COLO668 (cell line): Measurements from ENCODE around the gene PRIM1.
"Not testable (repeated sequence)": the region's sequence is repeated elsewhere in the genome, so short reads cannot be mapped to it uniquely, and the experiment has no call there.

ENCODE experiments used
- DNase-seq: peaks from one replicate; lab custom pipeline; 2025; ENCODE audit not compliant: unreplicated experiment; lab: John Stamatoyannopoulos, UW

The PRIM1 gene

GRCh38 chr12:56751712-56752598 lies at the start of gene PRIM1:
Gene PRIM1, minus strand, starts transcription at chr12:56752323. Its CDS starts 25 bp downstream, at chr12:56752298.
- DNase-seq: peak; percentile 88

GRCh38 chr12:56800221-56800620 lies 48.1 kb upstream of the PRIM1 start:
- DNase-seq: no peak

DNA sequence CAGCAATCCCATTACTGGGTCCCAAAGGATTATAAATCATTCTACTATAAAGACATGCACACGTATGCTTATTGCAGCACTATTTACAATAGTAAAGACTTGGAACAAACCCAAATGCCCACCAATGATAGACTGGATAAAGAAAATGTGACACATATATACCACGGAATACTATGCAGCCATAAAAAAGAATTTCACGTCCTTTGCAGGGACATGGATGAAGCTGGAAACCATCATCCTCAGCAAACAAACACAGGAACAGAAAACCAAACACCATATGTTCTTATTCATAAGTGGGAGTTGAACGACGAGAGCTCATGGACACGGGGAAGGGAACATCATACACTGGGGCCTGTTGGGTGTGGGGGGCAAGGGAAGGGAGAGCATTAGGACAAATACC lies 47.2 kb upstream of the PRIM1 start:
- not testable (repeated sequence) for DNase-seq

DNA sequence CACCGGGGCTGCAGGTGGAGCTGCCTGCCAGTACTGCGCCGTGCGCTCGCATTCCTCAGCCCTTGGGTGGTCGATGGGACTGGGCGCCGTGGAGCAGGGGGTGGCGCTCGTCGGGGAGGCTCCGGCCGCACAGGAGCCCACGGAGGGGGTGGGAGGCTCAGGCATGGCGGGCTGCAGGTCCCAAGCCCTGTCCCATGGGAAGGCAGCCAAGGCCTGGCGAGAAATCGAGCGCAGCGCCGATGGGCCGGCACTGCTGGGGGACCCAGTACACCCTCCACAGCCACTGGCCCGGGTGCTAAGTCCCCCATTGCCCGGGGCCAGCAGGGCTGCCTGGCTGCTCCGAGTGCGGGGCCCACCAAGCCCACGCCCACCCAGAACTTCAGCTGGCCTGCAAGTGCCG lies 43.7 kb upstream of the PRIM1 start:
- not testable (repeated sequence) for DNase-seq

- DNase-seq: not testable (repeated sequence)
Measured at GRCh38 chr12:56795046-56795562, 43.0 kb upstream of the PRIM1 start.

DNA sequence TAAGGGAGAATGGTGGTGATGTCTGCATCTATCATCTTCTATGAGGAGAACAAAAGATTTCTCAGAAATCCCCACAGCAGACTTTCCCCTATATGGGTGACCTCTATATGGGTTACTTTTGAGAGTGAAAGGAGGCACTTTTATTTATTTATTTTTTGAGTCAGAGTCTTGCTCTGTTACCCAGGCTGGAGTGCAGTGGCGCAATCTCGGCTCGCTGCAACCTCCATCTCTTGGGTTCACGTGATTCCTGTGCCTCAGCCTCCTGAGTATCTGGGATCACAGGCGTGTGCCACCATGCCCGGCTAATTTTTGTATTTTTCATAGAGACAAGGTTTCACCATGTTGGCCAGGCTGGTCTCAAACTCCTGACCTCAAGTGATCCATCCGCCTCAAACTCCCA lies 41.0 kb upstream of the PRIM1 start:
- DNase-seq: not testable (repeated sequence)

GRCh38 chr12:56792678-56793077 lies 40.6 kb upstream of the PRIM1 start:
- no peak for DNase-seq

DNA sequence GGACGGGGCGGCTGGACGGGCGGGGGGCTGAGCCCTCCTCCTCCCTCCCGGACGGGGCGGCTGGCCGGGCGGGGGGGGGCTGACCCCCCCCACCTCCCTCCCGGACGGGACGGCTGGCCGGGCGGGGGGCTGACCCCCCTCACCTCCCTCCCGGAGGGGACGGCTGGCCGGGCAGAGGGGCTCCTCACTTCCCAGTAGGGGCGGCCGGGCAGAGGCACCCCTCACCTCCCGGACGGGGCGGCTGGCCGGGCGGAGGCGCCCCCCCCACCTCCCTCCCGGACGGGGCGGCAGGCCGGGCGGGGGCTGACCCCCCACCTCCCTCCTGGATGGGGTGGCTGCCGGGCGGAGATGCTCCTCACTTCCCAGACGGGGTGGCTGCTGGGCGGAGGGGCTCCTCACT lies 37.3 kb upstream of the PRIM1 start:
- DNase-seq: not testable (repeated sequence)

GRCh38 chr12:56787498-56787897 lies 35.4 kb upstream of the PRIM1 start:
- DNase-seq: no peak

DNA sequence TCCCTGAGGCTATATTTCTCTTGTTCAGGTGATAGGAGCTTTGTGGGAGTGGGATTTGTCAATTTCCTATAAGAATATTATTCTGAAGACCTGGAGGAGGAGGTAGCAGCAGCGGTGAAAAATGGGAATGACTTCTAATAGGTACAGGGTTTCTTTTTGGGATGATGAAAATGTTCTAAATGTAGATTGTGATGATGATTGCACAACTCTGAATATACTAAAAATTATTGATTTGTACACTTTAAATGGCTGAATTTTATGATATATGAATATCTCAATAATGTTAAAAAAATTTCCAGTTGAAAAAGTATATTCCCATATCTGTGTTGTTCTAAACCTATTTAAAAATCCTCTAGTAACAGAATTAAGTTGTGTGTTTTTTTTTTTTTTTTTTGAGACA lies 33.8 kb upstream of the PRIM1 start:
- DNase-seq: no peak

DNA sequence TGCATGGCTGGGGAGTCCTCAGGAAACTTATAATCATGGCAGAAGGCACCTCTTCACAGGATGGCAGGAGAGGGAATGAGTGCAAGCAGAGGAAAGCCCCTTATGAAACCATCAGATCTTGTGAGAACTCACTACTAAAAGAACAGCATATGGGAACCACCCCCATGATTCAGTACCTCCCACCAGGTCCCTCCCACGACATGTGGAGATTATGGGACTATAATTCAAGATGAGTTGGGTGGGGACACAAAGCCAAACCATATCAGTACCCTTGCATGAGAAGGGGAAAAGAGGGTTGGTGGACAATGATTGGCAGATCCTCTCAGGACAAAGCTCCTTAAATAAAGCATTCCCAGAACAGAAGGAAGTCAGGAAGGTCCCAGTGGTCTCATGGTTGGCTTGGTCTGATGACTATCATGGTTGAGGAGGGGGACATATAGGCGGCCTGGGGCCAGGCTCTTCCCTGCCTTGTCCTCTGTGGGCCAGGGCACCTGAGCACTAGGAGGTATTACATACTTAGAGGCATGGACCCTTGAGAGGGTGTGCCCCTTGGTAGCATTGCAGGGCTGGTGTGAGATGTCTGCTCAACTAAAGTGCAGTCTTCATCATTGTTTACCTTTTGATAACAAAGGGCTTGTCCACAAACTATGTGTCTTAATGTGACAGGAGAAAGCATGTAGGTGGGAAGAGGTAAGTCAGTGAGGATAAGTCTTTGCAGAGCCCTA lies 33.2 kb upstream of the PRIM1 start:
- DNase-seq: no peak

DNA sequence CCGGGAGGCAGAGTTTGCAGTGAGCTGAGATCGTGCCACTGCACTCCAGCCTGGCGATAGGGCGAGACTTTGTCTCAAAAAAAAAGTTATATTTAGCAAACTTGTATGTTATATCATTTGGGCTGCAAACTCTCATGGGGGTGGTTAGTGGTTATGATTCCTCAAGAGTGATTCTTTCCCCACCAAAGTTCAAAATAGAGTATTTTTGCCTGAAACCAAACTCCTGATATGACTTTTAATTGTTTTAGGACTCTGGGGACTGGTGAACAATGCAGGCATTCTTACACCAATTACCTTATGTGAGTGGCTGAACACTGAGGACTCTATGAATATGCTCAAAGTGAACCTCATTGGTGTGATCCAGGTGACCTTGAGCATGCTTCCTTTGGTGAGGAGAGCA lies 29.6 kb upstream of the PRIM1 start:
- DNase-seq: no peak

GRCh38 chr12:56778756-56779155 lies 26.6 kb upstream of the PRIM1 start:
- no peak for DNase-seq

GRCh38 chr12:56776654-56777053 lies 24.5 kb upstream of the PRIM1 start:
- no peak for DNase-seq

GRCh38 chr12:56775638-56776037 lies 23.5 kb upstream of the PRIM1 start:
- DNase-seq: no peak

- no peak for DNase-seq
Measured at GRCh38 chr12:56773113-56773512, 21.0 kb upstream of the PRIM1 start.

DNA sequence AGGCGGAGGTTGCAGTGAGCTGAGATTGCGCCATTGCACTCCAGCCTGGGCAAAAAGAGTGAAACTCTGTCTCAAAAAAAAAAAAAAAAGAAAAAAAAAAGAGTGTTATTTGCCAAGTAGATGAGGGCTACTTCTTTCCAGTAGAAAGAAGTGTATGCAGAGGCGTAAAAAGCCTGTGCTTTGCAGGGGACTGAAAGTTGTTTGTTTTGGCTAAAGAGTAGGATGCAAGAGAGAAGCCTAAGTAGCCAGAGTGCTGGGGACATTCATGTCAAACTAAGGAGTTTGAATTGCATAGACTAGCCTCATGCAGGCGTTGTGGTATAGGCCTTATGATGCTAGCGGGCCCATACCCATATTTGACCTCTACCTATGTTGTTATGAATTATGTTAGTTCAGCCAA lies 20.5 kb upstream of the PRIM1 start:
- no peak for DNase-seq

- DNase-seq: no peak
Measured at GRCh38 chr12:56769868-56770267, 17.7 kb upstream of the PRIM1 start.

GRCh38 chr12:56768424-56768823 lies 16.3 kb upstream of the PRIM1 start:
- no peak for DNase-seq

- no peak for DNase-seq
Measured at GRCh38 chr12:56766535-56766934, 14.4 kb upstream of the PRIM1 start.

DNA sequence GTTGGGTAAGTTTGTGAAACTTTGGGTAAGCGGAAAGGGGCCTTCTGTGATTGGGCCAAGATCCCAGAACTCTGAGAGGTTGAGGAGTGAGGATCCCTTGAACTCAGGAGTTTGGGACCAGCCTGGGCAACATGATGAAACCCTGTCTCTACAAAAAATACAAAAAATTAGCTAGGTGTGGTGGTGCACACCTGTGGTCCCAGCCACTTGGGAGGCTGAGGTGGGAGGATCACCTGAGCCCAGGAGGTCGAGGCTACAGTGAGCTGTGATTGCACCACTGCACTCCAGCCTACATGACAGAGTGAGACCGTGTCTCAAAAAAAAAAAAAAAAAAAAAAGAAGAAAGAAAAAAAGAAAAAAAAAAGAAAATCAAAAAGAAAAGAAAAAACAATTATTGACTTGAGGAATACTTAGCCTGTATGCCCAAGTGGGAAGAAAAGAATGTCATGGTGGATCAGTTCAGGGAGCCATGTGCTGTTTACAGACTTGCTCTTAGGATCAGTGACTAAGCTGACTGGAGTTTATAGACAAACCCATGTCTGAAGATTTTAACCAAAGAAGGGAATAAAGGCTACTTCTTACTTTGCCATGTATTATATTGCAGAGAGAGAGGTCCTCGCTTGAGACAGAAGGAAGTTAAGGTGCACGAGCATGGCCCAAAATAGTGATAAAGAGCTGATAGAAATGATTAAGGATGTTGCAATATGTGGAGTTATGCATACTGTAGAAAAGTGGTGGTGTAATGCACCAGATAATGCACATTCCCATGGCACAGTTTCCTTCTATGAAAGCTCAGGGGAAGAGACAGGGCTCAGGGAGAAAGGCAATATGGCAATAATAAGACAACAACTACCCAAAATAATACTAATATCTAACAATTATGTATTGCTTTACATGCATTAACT lies 11.9 kb upstream of the PRIM1 start:
- DNase-seq: no peak
